KOPT-K1 (cell line): Measurements from ENCODE around the gene C20orf204.

Source experiments
- H3K27ac ChIP-seq: fragments of 200-600 bp; sonication (generic); 2 replicates; pipeline ENCODE4 v1.5.1; 2016; ENCODE audit warnings: antibody characterized with exemption, mild to moderate bottlenecking, low read depth, low read length; ENCODE audit not compliant: poor library complexity, severe bottlenecking
- H3K36me3 ChIP-seq: fragments of 200-600 bp; sonication (generic); 2 replicates; pipeline ENCODE4 v1.5.1; 2017; ENCODE audit warnings: antibody characterized with exemption, mild to moderate bottlenecking, low read length, moderate library complexity; ENCODE audit not compliant: insufficient read depth
- H3K9me3 ChIP-seq: fragments of 200-600 bp; sonication (generic); 2 replicates; pipeline ENCODE4 v1.5.1; 2017; ENCODE audit warnings: antibody characterized with exemption, low read length, mild to moderate bottlenecking; ENCODE audit not compliant: insufficient read depth, poor library complexity, severe bottlenecking

C20orf204 gene

DNA sequence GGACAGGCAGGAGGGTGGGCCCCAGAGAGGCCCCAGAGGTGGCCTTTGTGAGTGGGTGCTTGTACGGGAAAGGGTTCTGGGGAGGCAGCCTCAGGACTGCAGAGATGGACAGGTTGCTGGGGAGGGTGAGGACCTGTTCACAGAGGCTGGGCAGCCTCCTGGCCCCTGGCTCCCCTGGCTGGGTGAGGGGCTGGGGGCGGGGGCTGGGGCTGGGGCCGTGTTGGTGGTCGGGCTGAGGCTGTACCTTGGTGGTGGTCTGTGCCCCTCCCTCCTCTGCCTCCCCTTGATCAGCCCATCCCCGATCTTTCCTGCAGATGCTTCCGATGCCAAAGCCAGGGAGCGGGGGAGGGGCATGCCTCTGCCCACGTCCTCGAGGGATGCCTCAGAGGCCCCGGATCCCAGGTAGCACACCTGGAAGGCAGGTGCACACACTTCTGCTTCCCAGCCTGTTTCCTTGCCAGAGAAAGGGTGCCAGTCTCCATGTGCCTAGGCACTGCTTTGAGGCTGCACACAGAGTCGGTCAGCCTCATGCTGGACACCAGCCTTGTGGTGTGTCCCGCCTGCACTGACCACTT lies 31.8 kb downstream of the C20orf204 start:
- H3K27ac ChIP-seq = no peak overlapping the region
- peaks cover 13% of the 10 kb centered on the region for H3K36me3 ChIP-seq
- no peaks in the 10 kb centered on the region for H3K9me3 ChIP-seq

GRCh38 chr20:64068386-64069208 lies 32.6 kb downstream of the C20orf204 start:
- Histone ChIP-seq H3K36me3 (peaks cover 21% of the 10 kb centered on the region), H3K27ac (no peak overlapping the region), H3K9me3 (no peaks in the 10 kb centered on the region)

DNA sequence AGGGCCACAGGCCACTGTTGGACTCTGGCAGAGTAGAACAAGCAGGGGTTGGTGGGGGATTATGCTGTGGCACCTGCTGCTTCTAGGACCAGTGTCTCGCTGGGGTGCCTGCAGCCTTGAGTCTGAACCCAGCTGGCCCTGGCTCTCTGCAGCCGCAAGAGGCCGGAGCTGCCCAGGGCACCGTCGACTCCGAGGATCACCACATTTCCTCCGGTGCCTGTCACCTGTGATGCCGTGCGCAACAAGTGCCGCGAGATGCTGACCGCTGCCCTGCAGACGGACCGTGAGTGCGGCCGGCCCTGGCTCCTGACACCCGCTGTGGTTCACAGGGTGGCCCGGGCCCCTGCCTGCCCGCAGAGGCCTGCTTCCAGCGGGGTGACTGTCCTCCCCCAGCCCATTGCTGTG lies 33.2 kb downstream of the C20orf204 start:
- no peak overlapping the region for H3K27ac ChIP-seq

GRCh38 chr20:64069614-64070243 lies 33.7 kb downstream of the C20orf204 start:
- peaks cover 32% of the 10 kb centered on the region for H3K36me3 ChIP-seq
- no peaks in the 10 kb centered on the region for H3K9me3 ChIP-seq
- no peak overlapping the region for H3K27ac ChIP-seq

More for the DNA sequence above, 33.2 kb downstream of the C20orf204 start:
- peaks cover 27% of the 10 kb centered on the region for H3K36me3 ChIP-seq
- H3K9me3 ChIP-seq = no peaks in the 10 kb centered on the region

GRCh38 chr20:64070244-64070993 lies 34.4 kb downstream of the C20orf204 start:
- Histone ChIP-seq H3K9me3 (no peaks in the 10 kb centered on the region), H3K27ac (no peak overlapping the region), H3K36me3 (peaks cover 39% of the 10 kb centered on the region)

DNA sequence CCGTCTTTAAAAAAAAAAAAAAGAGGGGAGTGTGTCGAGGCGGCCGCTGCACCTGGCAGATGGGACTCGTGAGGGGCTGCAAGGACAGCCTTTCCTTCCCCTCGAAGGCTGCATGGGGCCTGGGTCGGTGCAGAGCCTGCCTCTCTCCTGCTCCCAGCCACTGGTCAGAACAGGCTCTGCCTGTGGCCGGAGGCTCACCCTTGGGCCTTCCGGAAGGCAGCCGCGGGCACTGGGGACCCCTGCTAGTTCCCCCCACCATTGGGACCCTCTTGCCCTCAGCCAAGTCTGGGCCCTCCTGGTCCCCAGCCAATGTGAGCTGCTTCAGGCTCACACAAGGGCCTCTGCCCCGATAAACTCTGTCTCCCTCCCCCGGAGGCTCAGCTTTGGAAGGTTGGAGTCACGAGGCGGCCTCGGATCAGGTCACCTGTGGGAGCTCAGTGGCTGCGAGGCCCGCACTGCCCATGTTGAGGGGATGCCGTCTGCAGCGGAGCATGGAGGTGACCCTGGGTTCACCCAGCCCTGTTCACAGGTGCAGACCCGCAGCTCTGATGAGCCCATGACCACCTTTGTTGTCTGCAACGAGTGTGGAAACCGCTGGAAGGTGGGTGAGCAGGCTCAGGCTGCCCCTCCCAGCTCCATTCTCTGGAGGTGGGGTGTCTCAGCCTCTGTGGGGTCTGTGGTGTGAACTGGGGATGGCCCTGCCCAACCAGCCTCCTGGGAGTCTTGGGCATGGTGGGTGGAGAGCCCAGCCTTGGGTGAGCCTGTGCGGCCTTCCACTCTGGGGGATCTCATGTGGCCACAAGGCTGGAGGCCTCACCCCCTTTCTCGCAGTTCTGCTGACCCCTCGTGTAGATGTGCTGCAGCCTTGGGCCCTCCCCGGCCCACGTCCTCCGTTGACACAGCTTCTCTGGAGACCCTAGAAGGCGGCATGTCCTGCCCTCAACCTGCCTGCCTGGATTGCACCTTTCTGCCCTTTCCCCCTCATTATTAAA lies 35.7 kb downstream of the C20orf204 start:
- Histone ChIP-seq H3K27ac (no peak overlapping the region), H3K36me3 (peaks cover 42% of the 10 kb centered on the region), H3K9me3 (no peaks in the 10 kb centered on the region)

DNA sequence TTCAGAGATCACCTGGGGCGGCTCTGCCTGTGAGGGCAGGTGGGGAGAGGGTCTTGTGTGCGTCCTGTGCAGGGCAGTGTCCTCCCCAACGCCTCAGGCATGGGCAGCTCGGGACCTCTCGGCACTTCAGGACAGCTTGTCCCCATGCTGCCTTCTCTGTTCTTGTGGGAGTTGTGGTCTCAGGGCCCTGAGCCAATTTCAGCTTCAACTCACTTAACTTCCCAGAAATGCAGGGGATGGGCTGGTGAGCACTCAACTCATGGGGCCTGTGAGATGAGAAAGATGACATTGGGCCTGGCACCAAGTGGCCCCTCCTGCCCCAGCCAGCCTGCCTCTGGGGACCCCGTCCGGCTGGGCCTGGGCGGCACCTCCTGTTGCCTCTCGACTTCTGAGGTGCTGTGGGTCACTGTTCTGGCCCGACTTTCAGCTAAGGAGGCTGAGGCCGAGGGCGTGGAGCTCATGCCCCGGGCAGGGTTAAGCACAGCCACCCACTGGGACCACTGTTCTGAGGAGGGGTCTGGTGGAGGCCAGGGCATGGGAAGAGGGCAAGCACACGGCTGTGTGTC lies 36.6 kb downstream of the C20orf204 start:
- Histone ChIP-seq H3K27ac (no peak overlapping the region), H3K36me3 (peaks cover 42% of the 10 kb centered on the region)

GRCh38 chr20:64073476-64074183 lies 37.6 kb downstream of the C20orf204 start:
- Histone ChIP-seq H3K36me3 (peaks cover 42% of the 10 kb centered on the region), H3K9me3 (no peaks in the 10 kb centered on the region), H3K27ac (no peak overlapping the region)

More for the DNA sequence above, 36.6 kb downstream of the C20orf204 start:
- H3K9me3 ChIP-seq = no peaks in the 10 kb centered on the region

DNA sequence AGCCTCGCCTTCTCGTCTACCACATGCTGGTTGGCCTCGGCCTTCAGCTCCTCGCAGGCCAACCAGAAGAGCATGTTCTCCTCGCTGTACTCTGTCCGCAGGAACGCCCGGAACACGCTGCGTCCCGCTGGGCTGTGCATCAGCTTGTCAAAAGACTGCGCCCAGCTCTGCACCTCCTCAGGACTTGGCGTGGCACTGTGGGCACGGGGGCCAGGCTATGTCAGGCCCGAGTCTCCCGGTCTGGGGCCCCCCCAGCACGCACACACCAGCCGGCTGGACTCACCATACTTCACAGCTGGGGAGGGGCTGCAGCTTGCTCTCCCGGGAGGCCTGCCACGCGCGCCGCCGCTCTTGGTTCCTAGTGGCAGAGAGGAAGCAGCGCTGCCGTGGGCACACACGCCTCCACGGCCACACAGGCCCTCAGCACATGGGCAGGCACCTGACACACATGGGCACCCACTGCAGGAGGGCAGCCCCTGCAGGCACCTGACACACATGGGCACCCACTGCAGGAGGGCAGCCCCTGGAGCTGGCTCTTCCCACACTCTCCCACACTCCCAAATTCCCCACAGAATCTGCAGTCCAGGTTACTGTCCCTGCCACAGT lies 38.3 kb downstream of the C20orf204 start:
- no peak overlapping the region for H3K27ac ChIP-seq
- no peaks in the 10 kb centered on the region for H3K9me3 ChIP-seq
- H3K36me3 ChIP-seq = peaks cover 42% of the 10 kb centered on the region

- H3K36me3 ChIP-seq = peaks cover 42% of the 10 kb centered on the region
- no peaks in the 10 kb centered on the region for H3K9me3 ChIP-seq
- H3K27ac ChIP-seq = no peak overlapping the region
These were observed 39.0 kb downstream of the C20orf204 start for GRCh38 chr20:64074963-64075362.

GRCh38 chr20:64075556-64075955 lies 39.6 kb downstream of the C20orf204 start:
- Histone ChIP-seq H3K36me3 (peaks cover 42% of the 10 kb centered on the region), H3K27ac (no peak overlapping the region), H3K9me3 (no peaks in the 10 kb centered on the region)

DNA sequence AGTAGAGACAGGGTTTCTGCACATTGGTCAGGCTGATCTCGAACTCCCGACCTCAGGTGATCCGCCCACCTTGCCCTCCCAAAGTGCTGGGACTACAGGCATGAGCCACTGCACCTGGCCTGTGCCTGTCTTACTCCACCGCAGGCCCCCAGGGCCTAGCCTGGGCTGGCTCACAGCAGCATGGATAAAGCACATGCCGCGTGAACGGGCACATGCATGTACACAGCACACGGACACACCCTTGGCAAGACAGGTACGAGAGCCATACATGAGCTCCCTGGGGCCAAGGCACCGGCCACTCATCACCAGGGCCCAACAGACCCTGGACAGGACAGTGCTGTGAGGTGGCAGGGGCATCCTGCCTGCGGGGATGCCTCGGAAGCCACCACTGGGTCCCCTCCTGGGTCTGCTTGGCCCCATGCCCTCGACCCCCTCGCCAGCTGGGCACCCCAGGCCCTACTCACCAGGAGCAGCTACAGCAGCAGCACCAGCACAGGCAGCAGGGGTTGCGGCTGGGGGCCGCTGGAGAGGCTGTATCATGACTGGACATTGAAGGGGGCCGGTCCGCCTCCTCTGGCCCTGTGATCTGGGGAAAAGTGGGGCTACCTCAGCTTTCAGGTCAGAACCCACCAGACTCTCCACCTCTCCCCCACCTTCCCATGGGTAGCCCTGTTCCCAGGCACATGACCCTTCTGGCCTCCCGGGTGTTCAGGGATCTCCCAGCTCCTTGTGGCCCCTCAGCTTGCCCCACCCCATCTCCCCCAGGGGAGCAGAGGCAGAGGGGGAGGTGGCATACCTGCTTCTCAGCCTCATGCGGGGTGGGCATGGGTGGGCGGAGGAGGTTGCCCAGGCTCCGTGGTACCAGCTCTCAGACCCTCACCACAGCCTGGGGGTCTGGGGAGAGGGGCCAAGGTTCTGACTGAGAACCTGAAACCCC lies 40.3 kb downstream of the C20orf204 start:
- H3K36me3 ChIP-seq = peaks cover 42% of the 10 kb centered on the region
- peak overlapping the region; percentile 95 for H3K27ac ChIP-seq
- no peaks in the 10 kb centered on the region for H3K9me3 ChIP-seq
